Activated CD4-positive, alpha-beta T cell treated with anti-CD3 and anti-CD28 coated beads, Interleukin-2, amount 10 ng/mL, durations not matched to agents 7 days and 5 days (primary cell): ENCODE measurements around the gene TTC5. TPM values are rescaled to one million over a fixed set of nuclear protein-coding genes. Genes with fewer than 3 reads are reported as not detected.

ENCODE experiments used
- CTCF ChIA-PET: fragments of 350-600 bp; sonication (Branson Sonifier 250); formaldehyde crosslinking; loops from one replicate; lab custom pipeline; 2021; ENCODE audit warnings: antibody characterized with exemption; lab: Charles Lee
- POLR2A ChIA-PET: fragments of 350-600 bp; sonication (Branson Sonifier 250); formaldehyde crosslinking; loops from one replicate; lab custom pipeline; 2021; ENCODE audit warnings: antibody characterized with exemption; lab: Charles Lee
- DNase-seq: peaks from one replicate; pipeline ENCODE4 v3.0.0-alpha.2; 2020
- H3K27ac Mint-ChIP-seq: one replicate; pipeline ENCODE4 v1.8.0; 2021; ENCODE audit warnings: mild to moderate bottlenecking, moderate library complexity, mixed read lengths
- H3K27me3 Mint-ChIP-seq: one replicate; pipeline ENCODE4 v1.8.0; 2021; ENCODE audit warnings: mixed read lengths
- H3K36me3 Mint-ChIP-seq: one replicate; pipeline ENCODE4 v1.8.0; 2021; ENCODE audit warnings: low read depth, mixed read lengths
- H3K4me1 Mint-ChIP-seq: one replicate; pipeline ENCODE4 v1.8.0; 2021; ENCODE audit warnings: mixed read lengths
- H3K4me3 Mint-ChIP-seq: one replicate; pipeline ENCODE4 v1.8.0; 2021; ENCODE audit warnings: mild to moderate bottlenecking, moderate library complexity, mixed read lengths
- H3K9me3 Mint-ChIP-seq: one replicate; pipeline ENCODE4 v1.8.0; 2021; ENCODE audit warnings: mixed read lengths
- total RNA-seq, 2 experiments: library from RNA; stranded (reverse); gene quantifications; one replicate each; pipeline ENCODE4 v1.2.3, GENCODE V29; 2021

Gene TTC5
- total RNA-seq, 2 experiments from 2014 or later, result 22.7 to 23.5 TPM

DNA sequence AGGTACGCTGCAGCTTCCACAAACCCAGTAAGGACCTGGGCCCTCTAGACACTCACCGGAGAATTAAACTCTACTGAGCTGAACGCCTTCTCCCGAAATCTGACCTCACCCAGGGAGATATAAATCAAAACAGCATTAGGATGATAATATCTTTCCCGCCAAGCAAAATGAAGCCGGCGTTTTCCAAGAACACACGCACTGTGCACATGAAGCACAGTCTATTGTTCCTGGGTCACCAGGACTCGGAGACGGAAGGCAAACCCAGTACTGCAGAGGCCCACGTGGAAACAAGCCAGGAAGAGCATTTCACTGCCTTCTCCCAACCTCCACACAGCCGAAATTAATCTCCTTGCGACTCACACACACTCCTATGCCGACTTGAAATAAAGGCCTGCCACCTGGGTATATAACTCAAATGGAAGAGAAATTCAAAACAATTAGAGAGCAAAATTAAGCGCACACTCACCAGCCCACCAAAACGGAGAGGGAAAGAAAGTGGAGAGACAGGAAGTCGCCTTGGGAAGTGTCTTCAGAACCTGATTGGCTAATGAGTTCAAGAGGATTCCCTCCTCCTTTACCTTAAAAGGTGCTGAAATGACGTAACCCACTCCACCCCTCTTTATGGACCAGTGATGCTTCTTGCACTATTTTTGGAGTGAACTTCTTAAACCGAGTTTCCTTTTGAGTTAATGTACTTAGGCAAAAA lies 27.2 kb upstream of the TTC5 start, which contains the start of gene CCNB1IP1:
Gene CCNB1IP1, minus strand, starts transcription at position 492 of the 706 bp plus-strand sequence. CDS start 16,756 bp downstream, outside the sequence.
- peak; percentile 75 for DNase-seq
- ChIA-PET POLR2A (interaction anchor here (0.6 to 2.4 kb wide), 2 partner anchors 10 to 35 kb away, joined by 4 to 20 read pairs; partner anchors contain the start of gene PARP2), CTCF (interaction anchor here (1.6 to 1.7 kb wide), 2 partner anchors 9 to 10 kb away, joined by 5 to 9 read pairs; no protein-coding TSS in a partner anchor)
- Mint-ChIP-seq H3K36me3 (peaks cover 4% of the 10 kb centered on the region), H3K27me3 (peaks cover 4% of the 10 kb centered on the region), H3K4me3 (peak within 1 kb of the TSS; percentile 98), H3K27ac (peak within 1 kb of the TSS; percentile 94), H3K4me1 (peaks cover 53% of the 10 kb centered on the region), H3K9me3 (no peaks in the 10 kb centered on the region)

DNA sequence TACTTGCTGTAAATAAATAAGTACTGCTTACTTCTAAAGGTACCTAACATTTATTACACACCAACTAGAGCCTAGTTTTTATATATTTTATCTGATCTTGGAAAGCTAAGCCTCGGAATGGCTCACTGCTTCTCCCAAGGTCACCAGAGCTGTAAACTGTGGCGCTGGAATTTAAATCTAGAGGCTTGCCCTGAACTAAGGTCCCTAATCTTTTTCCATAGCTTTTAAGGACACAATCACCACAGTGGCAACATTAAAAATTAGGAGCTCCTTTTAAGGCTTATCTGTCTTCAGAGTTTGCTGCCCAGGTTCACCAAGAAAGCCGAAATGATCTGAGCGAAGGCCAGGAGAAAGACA lies 26.7 kb upstream of the TTC5 start:
- DNase-seq, result no peak
- H3K4me3 Mint-ChIP-seq, result peak overlapping the region; percentile 98
- POLR2A ChIA-PET, result interaction anchor here (2.4 kb wide), 1 partner anchor 11 kb away, joined by 20 read pairs; the partner anchor contains the start of gene PARP2
- no peaks in the 10 kb centered on the region for H3K9me3 Mint-ChIP-seq
- H3K36me3 Mint-ChIP-seq, result peaks cover 4% of the 10 kb centered on the region
- H3K27ac Mint-ChIP-seq, result peak overlapping the region; percentile 94
- peaks cover 59% of the 10 kb centered on the region for H3K4me1 Mint-ChIP-seq
- H3K27me3 Mint-ChIP-seq, result no peaks in the 10 kb centered on the region
- CTCF ChIA-PET, result interaction anchor here (1.7 kb wide), 1 partner anchor 10 kb away, joined by 9 read pairs; no protein-coding TSS in a partner anchor

DNA sequence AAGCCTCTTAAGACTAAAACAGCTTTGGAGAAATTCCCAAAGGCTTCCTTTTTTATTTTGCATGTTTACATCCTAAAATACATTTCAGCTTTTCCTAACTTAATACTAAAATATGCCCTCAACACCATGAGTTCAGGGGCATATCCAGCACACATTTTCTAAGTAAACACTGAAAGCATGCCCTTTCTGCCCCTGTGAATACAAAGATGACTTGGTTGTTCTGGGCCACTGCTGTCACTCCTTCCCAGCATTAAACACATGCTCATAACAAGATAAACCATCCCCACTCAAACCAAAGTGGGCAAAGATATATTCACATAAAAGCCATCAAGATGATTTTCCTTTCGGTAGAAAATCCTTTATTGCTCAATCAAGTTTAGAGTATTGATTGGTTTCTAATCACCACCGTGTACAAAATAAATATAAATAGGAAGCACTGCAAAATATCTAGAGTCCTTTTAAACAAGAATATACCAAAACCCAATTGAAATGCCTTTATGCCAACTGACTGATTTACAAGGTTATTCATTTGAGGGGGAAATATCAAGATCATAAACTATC lies 25.4 kb upstream of the TTC5 start:
- no peak for DNase-seq
- H3K27ac Mint-ChIP-seq, result no peak overlapping the region
- H3K4me3 Mint-ChIP-seq, result peak overlapping the region; percentile 12
- POLR2A ChIA-PET, result no interaction called here
- H3K4me1 Mint-ChIP-seq, result peaks cover 66% of the 10 kb centered on the region
- no peaks in the 10 kb centered on the region for H3K9me3 Mint-ChIP-seq
- CTCF ChIA-PET, result interaction anchor here (1.7 kb wide), 1 partner anchor 11 kb away, joined by 9 read pairs; no protein-coding TSS in a partner anchor
- H3K27me3 Mint-ChIP-seq, result no peaks in the 10 kb centered on the region
- peaks cover 8% of the 10 kb centered on the region for H3K36me3 Mint-ChIP-seq

DNA sequence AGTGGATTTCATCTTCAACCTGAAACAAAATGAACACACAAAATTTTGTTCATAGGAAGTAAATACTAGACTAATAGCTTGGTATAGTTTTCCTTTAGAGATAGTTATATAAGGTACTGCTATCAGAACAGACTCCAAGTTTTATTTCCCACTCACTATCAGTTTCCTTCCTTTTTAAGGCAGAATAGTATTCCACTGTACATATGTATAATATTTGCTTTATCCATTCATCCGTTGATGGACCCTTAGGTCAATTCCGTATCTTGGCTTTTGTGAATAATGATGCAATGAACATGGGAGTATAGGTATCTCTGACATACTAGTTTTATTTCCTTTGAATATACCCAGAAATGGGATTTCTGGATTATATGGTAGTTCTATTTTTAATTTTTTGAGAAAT lies 23.6 kb upstream of the TTC5 start:
- no peaks in the 10 kb centered on the region for H3K27me3 Mint-ChIP-seq
- ChIA-PET CTCF (interaction anchor here (1.0 to 3.7 kb wide), 3 partner anchors 12 to 281 kb away, joined by 3 to 14 read pairs (median 6); partner anchors contain the start of gene PARP2), POLR2A (no interaction called here)
- DNase-seq, result no peak
- H3K4me3 Mint-ChIP-seq, result no peak overlapping the region
- H3K4me1 Mint-ChIP-seq, result peaks cover 56% of the 10 kb centered on the region
- no peaks in the 10 kb centered on the region for H3K9me3 Mint-ChIP-seq
- H3K27ac Mint-ChIP-seq, result no peak overlapping the region
- peaks cover 14% of the 10 kb centered on the region for H3K36me3 Mint-ChIP-seq

DNA sequence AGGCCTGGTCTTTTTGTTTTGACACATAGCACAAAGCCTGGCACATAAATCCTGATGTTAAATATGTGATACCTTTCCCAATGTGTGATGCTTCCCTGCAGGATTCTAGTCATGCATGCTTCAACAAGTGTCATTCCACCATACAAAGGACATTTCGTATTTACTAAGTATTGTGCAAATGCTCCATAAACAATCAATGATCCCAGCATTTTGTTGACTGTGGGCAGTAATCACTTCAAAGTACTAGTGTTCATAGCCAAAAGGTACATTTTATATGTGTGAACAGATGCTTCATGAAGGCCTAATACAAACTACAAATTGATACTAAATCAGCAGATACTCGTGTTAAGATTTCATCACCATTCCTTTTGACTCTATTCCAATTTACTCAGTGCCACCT lies 23.0 kb upstream of the TTC5 start:
- CTCF ChIA-PET, result interaction anchor here (0.6 to 4.1 kb wide), 6 partner anchors 11 to 282 kb away, joined by 3 to 31 read pairs (median 6); partner anchors contain the start of gene PARP2
- no peak for DNase-seq
- H3K36me3 Mint-ChIP-seq, result peaks cover 15% of the 10 kb centered on the region
- H3K4me3 Mint-ChIP-seq, result no peak overlapping the region
- H3K9me3 Mint-ChIP-seq, result no peaks in the 10 kb centered on the region
- POLR2A ChIA-PET, result interaction anchor here (0.7 to 1.3 kb wide), 2 partner anchors 15 to 281 kb away, joined by 3 to 4 read pairs; partner anchors contain the start of gene PARP2
- H3K27me3 Mint-ChIP-seq, result no peaks in the 10 kb centered on the region
- peaks cover 55% of the 10 kb centered on the region for H3K4me1 Mint-ChIP-seq
- no peak overlapping the region for H3K27ac Mint-ChIP-seq

DNA sequence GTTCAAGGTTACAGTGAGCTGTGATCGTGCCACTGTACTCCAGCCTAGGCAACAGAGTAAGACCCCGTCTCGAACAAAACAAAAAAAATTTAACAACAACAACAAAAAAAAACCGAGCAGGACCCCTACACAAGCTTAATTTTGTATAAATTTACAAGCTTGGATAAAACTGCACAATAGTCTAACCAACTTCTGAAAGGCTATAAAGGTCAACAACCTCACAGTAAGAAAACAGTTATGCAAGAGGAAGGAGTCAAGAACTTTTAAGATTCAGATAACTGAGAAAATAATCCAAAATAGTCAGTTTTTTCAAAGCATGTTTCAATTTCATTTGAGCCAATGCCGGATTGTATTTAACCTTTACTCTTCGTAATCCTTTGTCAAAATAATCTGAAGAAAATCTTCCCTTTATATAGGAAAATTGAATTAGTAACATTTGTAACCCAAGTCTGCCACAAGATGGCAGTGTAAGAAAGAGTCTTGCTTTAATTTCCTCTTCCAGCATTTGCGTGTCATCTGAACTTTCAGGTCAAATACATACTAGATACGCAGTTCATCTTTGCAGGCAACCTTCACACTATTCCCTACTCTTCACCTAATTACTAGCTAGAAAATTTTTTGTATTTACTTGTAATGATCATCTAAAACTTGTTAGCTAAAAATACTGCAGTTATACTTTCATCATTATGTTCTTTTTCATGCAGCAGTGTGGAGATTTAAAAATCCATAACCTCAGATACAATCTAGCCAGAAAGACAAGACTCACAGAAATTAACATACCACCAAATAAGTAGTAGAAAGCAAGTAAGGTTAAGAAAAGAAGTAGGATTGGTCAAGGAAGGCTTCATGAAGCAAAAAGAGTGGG lies 21.5 kb upstream of the TTC5 start:
- Mint-ChIP-seq H3K36me3 (peaks cover 19% of the 10 kb centered on the region), H3K27me3 (no peaks in the 10 kb centered on the region), H3K4me1 (peaks cover 45% of the 10 kb centered on the region), H3K4me3 (no peak overlapping the region), H3K9me3 (no peaks in the 10 kb centered on the region), H3K27ac (peak overlapping the region; percentile 1)
- POLR2A ChIA-PET, result interaction anchor here (1.3 kb wide), 1 partner anchor 16 kb away, joined by 4 read pairs; the partner anchor contains the start of gene PARP2
- CTCF ChIA-PET, result interaction anchor here (0.6 to 4.1 kb wide), 13 partner anchors 9 to 354 kb away, joined by 3 to 31 read pairs (median 3); partner anchors contain the start of genes PARP2 and TTC5
- peak; percentile 67 for DNase-seq

DNA sequence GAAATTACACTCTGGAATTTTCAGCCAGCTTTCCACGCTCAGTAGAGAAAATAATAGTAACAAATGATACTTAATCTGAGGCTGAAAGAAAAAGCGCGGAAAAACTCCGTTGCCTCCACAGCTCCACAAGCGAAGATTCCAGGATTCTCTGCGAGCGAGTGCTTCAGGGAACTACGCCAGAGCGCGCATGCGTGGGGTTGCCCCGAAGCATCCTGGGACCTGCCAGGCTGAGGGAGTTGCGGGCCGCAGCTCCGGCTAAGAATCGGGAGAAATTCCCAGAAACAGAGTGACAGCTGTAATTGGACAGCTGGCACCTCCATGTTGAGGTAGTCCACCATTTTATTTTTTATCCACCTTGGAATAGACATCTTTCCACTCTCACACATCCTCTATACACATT lies 12.0 kb upstream of the TTC5 start:
- DNase-seq, result no peak
- Mint-ChIP-seq H3K27me3 (no peaks in the 10 kb centered on the region), H3K4me3 (no peak overlapping the region), H3K4me1 (no peaks in the 10 kb centered on the region), H3K36me3 (peaks cover 35% of the 10 kb centered on the region), H3K9me3 (no peaks in the 10 kb centered on the region), H3K27ac (no peak overlapping the region)
- ChIA-PET POLR2A (no interaction called here), CTCF (interaction anchor here (1.0 to 1.6 kb wide), 2 partner anchors 10 to 11 kb away, joined by 3 to 7 read pairs; no protein-coding TSS in a partner anchor)

DNA sequence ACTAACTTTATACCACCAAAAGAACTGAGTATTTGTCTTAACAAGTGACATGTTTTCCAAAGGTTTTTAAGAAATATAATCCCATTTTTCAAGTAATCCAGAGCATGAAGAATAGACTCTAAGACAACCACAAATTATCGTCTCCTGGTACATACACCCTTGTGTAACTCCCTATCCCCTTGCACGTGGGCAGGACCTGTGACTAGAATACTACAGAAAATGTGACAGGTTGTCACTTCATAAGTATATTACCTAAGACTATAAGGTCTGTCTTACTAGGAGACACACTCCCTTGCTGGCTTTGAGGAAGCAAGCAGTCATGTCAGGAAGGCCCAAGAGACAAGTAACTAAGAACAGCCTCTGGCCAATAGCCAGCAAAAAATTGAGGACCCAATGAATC lies 8.3 kb upstream of the TTC5 start:
- CTCF ChIA-PET, result interaction anchor here (1.3 kb wide), 1 partner anchor 13 kb away, joined by 4 read pairs; no protein-coding TSS in a partner anchor

DNA sequence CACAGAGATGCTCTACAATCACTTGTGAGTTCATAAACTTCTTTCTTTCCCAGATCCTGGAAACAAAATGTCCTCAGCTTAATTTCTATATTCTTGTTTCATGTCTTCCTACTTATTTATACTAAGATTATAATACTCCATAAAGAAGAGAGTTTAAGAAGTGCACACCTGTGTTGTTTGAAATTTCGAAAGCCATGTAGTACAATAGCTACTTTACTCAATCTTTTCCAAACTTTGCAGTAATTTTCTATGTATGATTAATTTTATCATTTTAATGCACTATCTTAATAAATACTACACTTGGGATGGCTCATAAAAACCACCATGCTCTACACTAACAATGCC lies 300 bp upstream of the TTC5 start:
- Mint-ChIP-seq H3K36me3 (peaks cover 4% of the 10 kb centered on the region), H3K9me3 (no peaks in the 10 kb centered on the region), H3K4me3 (peak overlapping the region; percentile 79), H3K27ac (peak overlapping the region; percentile 74), H3K4me1 (peaks cover 33% of the 10 kb centered on the region), H3K27me3 (no peaks in the 10 kb centered on the region)
- ChIA-PET POLR2A (no interaction called here), CTCF (interaction anchor here (0.7 to 1.5 kb wide), 3 partner anchors 10 to 22 kb away, joined by 3 to 5 read pairs (median 3); no protein-coding TSS in a partner anchor)
- no peak for DNase-seq

More for the DNA sequence above, 8.3 kb upstream of the TTC5 start:
- H3K27ac Mint-ChIP-seq, result no peak overlapping the region
- H3K27me3 Mint-ChIP-seq, result no peaks in the 10 kb centered on the region
- no peak for DNase-seq
- no peak overlapping the region for H3K4me3 Mint-ChIP-seq
- no peaks in the 10 kb centered on the region for H3K9me3 Mint-ChIP-seq
- H3K4me1 Mint-ChIP-seq, result no peaks in the 10 kb centered on the region
- POLR2A ChIA-PET, result no interaction called here
- peaks cover 35% of the 10 kb centered on the region for H3K36me3 Mint-ChIP-seq

DNA sequence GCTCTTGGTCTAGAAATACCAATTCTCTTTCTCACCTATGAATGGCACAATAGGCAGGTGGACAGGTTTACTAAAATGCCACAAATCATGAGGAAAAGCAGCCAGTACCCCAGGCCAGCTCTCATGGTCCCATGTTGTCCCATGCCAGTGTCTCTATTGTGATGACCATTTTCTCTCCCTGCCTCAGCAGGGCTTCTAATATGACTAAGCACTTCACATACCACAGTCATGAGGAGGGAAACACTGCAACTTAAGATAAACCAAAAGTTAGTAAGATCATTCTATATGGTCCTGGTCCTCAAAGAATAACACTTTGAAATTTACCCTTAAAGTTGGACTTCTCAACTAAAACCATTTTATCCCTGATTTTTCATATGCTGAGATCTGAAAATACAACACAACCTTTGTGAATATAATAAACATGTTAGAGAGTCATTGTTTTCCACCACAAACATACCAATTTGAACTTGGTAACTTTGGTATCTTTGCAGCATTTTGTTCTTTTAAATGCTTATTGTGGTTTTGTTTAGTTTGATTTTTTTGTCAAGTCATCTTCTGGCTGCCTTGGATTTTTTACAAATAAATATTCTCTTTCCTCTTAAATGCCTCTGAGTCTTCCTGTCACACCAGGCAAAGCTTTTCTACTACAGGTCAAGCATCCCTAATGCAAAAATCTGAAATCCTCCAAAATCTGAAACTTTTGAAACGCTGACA lies 3.6 kb downstream of the TTC5 start:
- Mint-ChIP-seq H3K27ac (no peak overlapping the region), H3K36me3 (peaks cover 14% of the 10 kb centered on the region), H3K27me3 (no peaks in the 10 kb centered on the region), H3K4me3 (no peak overlapping the region), H3K9me3 (no peaks in the 10 kb centered on the region), H3K4me1 (peaks cover 33% of the 10 kb centered on the region)
- POLR2A ChIA-PET, result no interaction called here
- CTCF ChIA-PET, result no interaction called here
- DNase-seq, result no peak

DNA sequence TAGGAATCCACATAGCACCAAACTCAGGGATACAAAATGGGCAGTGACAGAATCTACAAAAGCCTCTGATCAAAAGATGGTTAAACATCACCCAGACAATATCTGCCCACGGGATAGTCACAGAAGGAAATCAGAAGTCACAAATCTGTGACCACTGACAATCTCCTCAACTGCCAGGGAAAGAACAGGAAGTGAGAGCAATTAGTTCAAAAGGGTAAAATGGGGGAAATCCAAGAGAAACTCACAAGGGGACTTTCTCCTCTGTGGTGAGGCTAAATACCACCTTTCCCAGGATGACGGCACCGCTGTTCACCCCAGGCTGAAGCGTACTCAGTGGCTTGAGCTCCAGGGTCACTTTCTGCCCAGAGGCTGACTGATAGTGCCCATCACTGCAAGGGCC lies 10.7 kb downstream of the TTC5 start:
- CTCF ChIA-PET, result no interaction called here
- Mint-ChIP-seq H3K36me3 (peaks cover 38% of the 10 kb centered on the region), H3K27ac (no peak overlapping the region)

More for the DNA sequence above, 10.7 kb downstream of the TTC5 start:
- Mint-ChIP-seq H3K4me1 (no peaks in the 10 kb centered on the region), H3K9me3 (no peaks in the 10 kb centered on the region), H3K4me3 (no peak overlapping the region), H3K27me3 (no peaks in the 10 kb centered on the region)
- POLR2A ChIA-PET, result no interaction called here
- no peak for DNase-seq
